Measurements from ENCODE around the gene ZNF816. TPM values are rescaled to one million over a fixed set of nuclear protein-coding genes. Genes with fewer than 3 reads are reported as not detected.
"Not testable (repeated sequence)": the region's sequence is repeated elsewhere in the genome, so short reads cannot be mapped to it uniquely, and the experiment has no call there.

Gene ZNF816
- polyA plus RNA-seq, 1 donor from 2014 or later: 0.10 TPM

DNA sequence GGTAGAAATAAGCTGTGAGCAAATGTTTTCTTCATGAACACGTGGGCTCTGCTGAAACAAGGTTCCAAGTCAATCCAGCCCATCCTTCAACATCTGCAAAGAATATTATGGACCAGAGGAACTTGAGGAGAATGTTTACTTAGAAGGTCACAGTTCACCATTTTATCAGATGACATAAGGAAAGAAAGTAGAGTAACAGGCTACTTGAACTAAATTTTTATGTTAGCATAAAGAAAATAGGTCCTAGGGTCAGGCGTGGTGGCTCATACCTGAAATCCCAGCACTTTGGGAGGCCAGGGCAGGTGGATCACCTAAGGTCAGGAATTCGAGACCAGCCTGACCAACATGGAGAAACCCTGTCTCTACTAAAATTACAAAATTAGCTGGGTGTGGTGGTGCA, 20.5 kb upstream of the ZNF816 start:
- not testable (repeated sequence) for H2AFZ ChIP-seq (ENCODE audit: low read depth, low read length); H3F3A ChIP-seq (ENCODE audit: insufficient read depth, low read length, poor library complexity, severe bottlenecking); H3K9ac ChIP-seq (ENCODE audit: low read length); H3K27me3 ChIP-seq (ENCODE audit: insufficient read depth, low read depth, low read length); H3K36me3 ChIP-seq (ENCODE audit: insufficient read depth, low read length); H3K9me3 ChIP-seq (ENCODE audit: low read length); H3K79me2 ChIP-seq (replicated peaks; ENCODE audit: insufficient read depth, low read length); H3K9me2 ChIP-seq (ENCODE audit: insufficient read depth, low read length); H3K27ac ChIP-seq (ENCODE audit: low read length); H3K4me3 ChIP-seq (ENCODE audit: low read length); H4K20me1 ChIP-seq (ENCODE audit: insufficient read depth); H3K4me2 ChIP-seq (ENCODE audit: low read length)

DNA sequence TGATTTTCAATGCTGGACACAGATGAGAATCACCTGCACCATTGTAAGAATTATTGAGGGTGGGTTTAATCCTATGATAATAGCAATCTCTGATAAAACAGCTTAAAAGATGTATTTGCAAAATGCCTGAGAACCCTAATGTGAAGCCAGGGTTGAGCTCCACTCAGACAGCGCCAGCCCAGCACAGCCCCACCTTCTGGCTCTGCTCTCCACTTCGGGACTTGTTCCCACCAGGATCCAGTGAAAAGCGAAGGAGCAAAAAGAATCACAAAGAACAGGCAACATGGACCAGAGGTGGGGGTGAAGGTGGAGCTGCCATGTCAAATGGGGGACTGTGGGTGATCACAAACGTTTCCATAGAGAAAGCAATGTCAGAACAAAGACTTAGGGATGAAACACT, 18.6 kb upstream of the ZNF816 start:
- no peaks in the 10 kb centered on the region for H3F3A ChIP-seq (ENCODE audit: insufficient read depth, low read length, poor library complexity, severe bottlenecking)
- H3K9ac ChIP-seq (ENCODE audit: low read length): no peak overlapping the region
- no peaks in the 10 kb centered on the region for H3K9me2 ChIP-seq (ENCODE audit: insufficient read depth, low read length)
- H3K36me3 ChIP-seq (ENCODE audit: insufficient read depth, low read length): no peaks in the 10 kb centered on the region
- H3K9me3 ChIP-seq (ENCODE audit: low read length): no peaks in the 10 kb centered on the region
- no peak overlapping the region for H3K27ac ChIP-seq (ENCODE audit: low read length)
- no peak overlapping the region for H2AFZ ChIP-seq (ENCODE audit: low read depth, low read length)
- no peak for TF ChIP-seq SMC3 (conservative IDR thresholded peaks at IDR 0.05; ENCODE audit: poor library complexity)
- TF ChIP-seq, protein P1, sequence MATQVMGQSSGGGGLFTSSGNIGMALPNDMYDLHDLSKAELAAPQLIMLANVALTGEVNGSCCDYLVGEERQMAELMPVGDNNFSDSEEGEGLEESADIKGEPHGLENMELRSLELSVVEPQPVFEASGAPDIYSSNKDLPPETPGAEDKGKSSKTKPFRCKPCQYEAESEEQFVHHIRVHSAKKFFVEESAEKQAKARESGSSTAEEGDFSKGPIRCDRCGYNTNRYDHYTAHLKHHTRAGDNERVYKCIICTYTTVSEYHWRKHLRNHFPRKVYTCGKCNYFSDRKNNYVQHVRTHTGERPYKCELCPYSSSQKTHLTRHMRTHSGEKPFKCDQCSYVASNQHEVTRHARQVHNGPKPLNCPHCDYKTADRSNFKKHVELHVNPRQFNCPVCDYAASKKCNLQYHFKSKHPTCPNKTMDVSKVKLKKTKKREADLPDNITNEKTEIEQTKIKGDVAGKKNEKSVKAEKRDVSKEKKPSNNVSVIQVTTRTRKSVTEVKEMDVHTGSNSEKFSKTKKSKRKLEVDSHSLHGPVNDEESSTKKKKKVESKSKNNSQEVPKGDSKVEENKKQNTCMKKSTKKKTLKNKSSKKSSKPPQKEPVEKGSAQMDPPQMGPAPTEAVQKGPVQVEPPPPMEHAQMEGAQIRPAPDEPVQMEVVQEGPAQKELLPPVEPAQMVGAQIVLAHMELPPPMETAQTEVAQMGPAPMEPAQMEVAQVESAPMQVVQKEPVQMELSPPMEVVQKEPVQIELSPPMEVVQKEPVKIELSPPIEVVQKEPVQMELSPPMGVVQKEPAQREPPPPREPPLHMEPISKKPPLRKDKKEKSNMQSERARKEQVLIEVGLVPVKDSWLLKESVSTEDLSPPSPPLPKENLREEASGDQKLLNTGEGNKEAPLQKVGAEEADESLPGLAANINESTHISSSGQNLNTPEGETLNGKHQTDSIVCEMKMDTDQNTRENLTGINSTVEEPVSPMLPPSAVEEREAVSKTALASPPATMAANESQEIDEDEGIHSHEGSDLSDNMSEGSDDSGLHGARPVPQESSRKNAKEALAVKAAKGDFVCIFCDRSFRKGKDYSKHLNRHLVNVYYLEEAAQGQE (IDR thresholded peaks at IDR 0.05; ENCODE audit: borderline replicate concordance): no peak
- no peak for TF ChIP-seq MXI1 (conservative IDR thresholded peaks at IDR 0.05; ENCODE audit: poor library complexity, severe bottlenecking)
- no peak for TF ChIP-seq EZH2 (IDR thresholded peaks at IDR 0.05; ENCODE audit: borderline replicate concordance, insufficient read depth, low read length, poor library complexity, severe bottlenecking)
- TF ChIP-seq POLR2AphosphoS5 (IDR thresholded peaks at IDR 0.05): no peak
- no peak for TF ChIP-seq CTCF (IDR thresholded peaks at IDR 0.05; ENCODE audit: poor library complexity, severe bottlenecking)
- no peak for TF ChIP-seq EP300 (conservative IDR thresholded peaks at IDR 0.05; ENCODE audit: poor library complexity, severe bottlenecking)
- no peak for TF ChIP-seq TAF1 (IDR thresholded peaks at IDR 0.05; ENCODE audit: low read depth)
- TF ChIP-seq RAD21 (conservative IDR thresholded peaks at IDR 0.05): no peak
- no peak overlapping the region for H3K4me3 ChIP-seq (ENCODE audit: low read length)
- H3K27me3 ChIP-seq (ENCODE audit: insufficient read depth, low read depth, low read length): no peaks in the 10 kb centered on the region
- H3K4me2 ChIP-seq (ENCODE audit: low read length): no peak overlapping the region
- H4K20me1 ChIP-seq (ENCODE audit: insufficient read depth): no peaks in the 10 kb centered on the region
- no peaks in the 10 kb centered on the region for H3K79me2 ChIP-seq (replicated peaks; ENCODE audit: insufficient read depth, low read length)

DNA sequence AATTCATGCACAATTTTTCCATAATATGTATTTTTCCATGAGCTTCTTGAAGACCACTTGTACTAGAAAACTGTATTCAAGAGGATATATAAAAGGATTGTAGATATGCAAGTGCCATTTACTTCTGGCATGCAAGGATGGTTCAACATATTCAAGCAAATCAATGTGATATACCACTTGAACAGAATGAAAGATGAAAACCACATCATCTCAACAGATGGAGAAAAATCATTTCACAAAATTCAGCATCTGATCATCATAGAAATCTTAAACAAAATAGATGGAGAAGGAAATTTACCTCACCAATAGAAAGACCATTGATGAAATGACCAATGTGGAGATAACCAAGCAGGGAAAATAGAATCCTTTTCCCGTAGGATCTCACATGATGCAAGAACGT, 5.1 kb upstream of the ZNF816 start:
- H3K27me3 ChIP-seq (ENCODE audit: insufficient read depth, low read depth, low read length): no peaks in the 10 kb centered on the region
- no peak overlapping the region for H3K4me3 ChIP-seq (ENCODE audit: low read length)
- H4K20me1 ChIP-seq (ENCODE audit: insufficient read depth): no peaks in the 10 kb centered on the region
- no peak for TF ChIP-seq MXI1 (conservative IDR thresholded peaks at IDR 0.05; ENCODE audit: poor library complexity, severe bottlenecking)
- TF ChIP-seq SMC3 (conservative IDR thresholded peaks at IDR 0.05; ENCODE audit: poor library complexity): no peak
- no peak for TF ChIP-seq POLR2AphosphoS5 (IDR thresholded peaks at IDR 0.05)
- no peak for TF ChIP-seq EP300 (conservative IDR thresholded peaks at IDR 0.05; ENCODE audit: poor library complexity, severe bottlenecking)
- no peak for TF ChIP-seq CTCF (IDR thresholded peaks at IDR 0.05; ENCODE audit: poor library complexity, severe bottlenecking)
- TF ChIP-seq EZH2 (IDR thresholded peaks at IDR 0.05; ENCODE audit: borderline replicate concordance, insufficient read depth, low read length, poor library complexity, severe bottlenecking): no peak
- TF ChIP-seq, protein P1 (IDR thresholded peaks at IDR 0.05; ENCODE audit: borderline replicate concordance): no peak
- TF ChIP-seq RAD21 (conservative IDR thresholded peaks at IDR 0.05): no peak
- TF ChIP-seq TAF1 (IDR thresholded peaks at IDR 0.05; ENCODE audit: low read depth): no peak
- H3K36me3 ChIP-seq (ENCODE audit: insufficient read depth, low read length): no peaks in the 10 kb centered on the region
- no peak overlapping the region for H2AFZ ChIP-seq (ENCODE audit: low read depth, low read length)
- H3K79me2 ChIP-seq (replicated peaks; ENCODE audit: insufficient read depth, low read length): no peaks in the 10 kb centered on the region
- no peak overlapping the region for H3K27ac ChIP-seq (ENCODE audit: low read length)
- no peaks in the 10 kb centered on the region for H3F3A ChIP-seq (ENCODE audit: insufficient read depth, low read length, poor library complexity, severe bottlenecking)
- peaks cover 4% of the 10 kb centered on the region for H3K9me3 ChIP-seq (ENCODE audit: low read length)
- no peaks in the 10 kb centered on the region for H3K9me2 ChIP-seq (ENCODE audit: insufficient read depth, low read length)
- H3K9ac ChIP-seq (ENCODE audit: low read length): no peak overlapping the region
- no peak overlapping the region for H3K4me2 ChIP-seq (ENCODE audit: low read length)
